Spleen (tissue), 11 donors: ENCODE measurements around the gene HLA-DPB1. TPM values are rescaled to one million over a fixed set of nuclear protein-coding genes. Genes with fewer than 3 reads are reported as not detected.
"Not testable (repeated sequence)": the region's sequence is repeated elsewhere in the genome, so short reads cannot be mapped to it uniquely, and the experiment has no call there.

Experiments
- DNase-seq: peaks from one replicate; pipeline ENCODE4 v3.0.0-alpha.2; 2020
- H3K27ac ChIP-seq, 8 donors: fragments of 200-600 bp; sonication (generic) in 7 of 8; 1 replicate in 4 of 8; 2 replicates in 4 of 8; pipeline versions ENCODE4 v1.5.0 to v1.8.0; 2016 to 2021; ENCODE audit warnings: inconsistent platforms in 4 of 8, mild to moderate bottlenecking in 4 of 8, moderate library complexity in 1 of 8
- H3K27me3 ChIP-seq, 7 donors: fragments of 200-600 bp; sonication (generic) in 6 of 7; replicated peaks in 1 of 7; 1 replicate in 4 of 7; 2 replicates in 3 of 7; pipeline versions ENCODE4 v1.5.0 to v1.8.0; 2016 to 2021; ENCODE audit warnings: inconsistent platforms in 3 of 7, mild to moderate bottlenecking in 1 of 7
- H3K36me3 ChIP-seq, 6 donors: fragments of 200-600 bp; sonication (generic) in 5 of 6; 1 replicate in 4 of 6; 2 replicates in 2 of 6; pipeline versions ENCODE4 v1.5.0 to v1.8.0; 2016 to 2021; ENCODE audit warnings: inconsistent platforms in 2 of 6
- H3K4me1 ChIP-seq, 6 donors: fragments of 200-600 bp; sonication (generic) in 5 of 6; 1 replicate in 3 of 6; 2 replicates in 3 of 6; pipeline versions ENCODE4 v1.5.0 to v1.8.0; 2016 to 2021; ENCODE audit warnings: inconsistent platforms in 3 of 6
- H3K4me3 ChIP-seq, 8 donors: fragments of 200-600 bp; sonication (generic) in 7 of 8; 1 replicate in 4 of 8; 2 replicates in 4 of 8; pipeline versions ENCODE4 v1.5.0 to v1.8.0; 2016 to 2021; ENCODE audit warnings: inconsistent platforms in 4 of 8, mild to moderate bottlenecking in 4 of 8, moderate library complexity in 2 of 8
- H3K9me3 ChIP-seq, 8 donors: fragments of 200-600 bp; sonication (generic) in 7 of 8; 1 replicate in 4 of 8; 2 replicates in 4 of 8; pipeline versions ENCODE4 v1.5.0 to v1.8.0; 2016 to 2021; ENCODE audit warnings: inconsistent platforms in 4 of 8
- CTCF ChIP-seq, 11 experiments: fragments of 200-600 bp in 7 of 11; fragments of 450-650 bp in 4 of 11; sonication (generic) in 4 of 11; IDR thresholded peaks in 8 of 11; conservative IDR thresholded peaks in 3 of 11; 1 replicate in 7 of 11; 2 replicates in 4 of 11; pipeline versions ENCODE4 v1.4.0 to v1.8.0; 2016 to 2021; ENCODE audit warnings: antibody characterized with exemption in 11 of 11, inconsistent platforms in 4 of 11, mild to moderate bottlenecking in 1 of 11
- POLR2A ChIP-seq, 3 donors: fragments of 450-650 bp; IDR thresholded peaks; one replicate each; pipeline ENCODE4 v1.5.1; 2017; ENCODE audit warnings: antibody characterized with exemption in 3 of 3, mild to moderate bottlenecking in 1 of 3
- POLR2AphosphoS5 ChIP-seq, 3 donors: sonication (generic); formaldehyde crosslinking; IDR thresholded peaks; one replicate each; pipeline ENCODE4 v1.5.1; 2017; ENCODE audit warnings: antibody characterized with exemption in 3 of 3
- WGBS, 5 donors: extraction: QIAGEN DNeasy Blood & Tissue Kit in 3 of 5; methylation state at CpG; one replicate each; pipeline versions ENCODE4 v1.1.5 to v1.1.7; 2013 to 2018; 5-methylcytosine and 5-hydroxymethylcytosine counted together
- intact Hi-C: fragments of 100-400 bp; cut with DNase I; formaldehyde crosslinking; loops from one replicate; pipeline ENCODE4 v1.15.0; 2023; ENCODE audit warnings: low total_unique reads
- polyA plus RNA-seq, 3 donors: library from polyadenylated mRNA; stranded (reverse); fragments of 200-250 nt; gene quantifications; one replicate each; pipeline ENCODE4 v1.2.1, GENCODE V29; 2013
- total RNA-seq, 7 donors: library from RNA; depleted of rRNA in 3 of 7; stranded (reverse); fragments of >200 nt in 3 of 7; fragmentation: NEBNext Ultra II Directional in 4 of 7; extraction: Animal tissue kit (Norgen Biotek cat#: 25700) in 4 of 7; gene quantifications; one replicate each; pipeline versions ENCODE4 v1.1.0 to v1.2.1, GENCODE V29; 2016 to 2021
- donor health status: healthy with polysubstance abuse.
- donor health status: DM: no; HTN: no; CAD: no; lungs with moderate emphysema.
- donor health status: DM: no; HTN: no; CAD: no.
- donor health status: Bipolar disorder and iron deficiency.
- donor health status: healthy.
- donor health status: DM: no; HTN: no; CAD: no.
- donor health status: DM: yes; HTN: yes; CAD: no.

The HLA-DPB1 gene
- total and polyA plus RNA-seq, 10 donors: 209 to 817 (median 521) TPM

- Histone ChIP-seq H3K4me1 (peaks cover 0 to 21% (median 0%) of the 10 kb centered on the region in 6 donors), H3K27me3 (no peaks in the 10 kb centered on the region), H3K4me3 (no peak overlapping the region), H3K9me3 (peaks cover 0 to 18% (median 7%) of the 10 kb centered on the region in 8 donors), H3K36me3 (peaks cover 0 to 8% (median 0%) of the 10 kb centered on the region in 6 donors), H3K27ac (no peak overlapping the region)
- no peak for TF ChIP-seq POLR2A (IDR thresholded peaks at IDR 0.05)
- no peak for TF ChIP-seq POLR2AphosphoS5 (IDR thresholded peaks at IDR 0.05)
- intact Hi-C loops: loop anchor here (10.0 kb wide), 1 partner anchor 89 kb away; the partner anchor contains the start of gene HLA-DOA
- DNase-seq: no peak
- WGBS, 5 donors: 56 to 81% (median 63%) methylated on average over 3 of the region's 3 CpGs
Observed at GRCh38 chr6:33093855-33094254, 18.1 kb downstream of the HLA-DPB1 start.

DNA sequence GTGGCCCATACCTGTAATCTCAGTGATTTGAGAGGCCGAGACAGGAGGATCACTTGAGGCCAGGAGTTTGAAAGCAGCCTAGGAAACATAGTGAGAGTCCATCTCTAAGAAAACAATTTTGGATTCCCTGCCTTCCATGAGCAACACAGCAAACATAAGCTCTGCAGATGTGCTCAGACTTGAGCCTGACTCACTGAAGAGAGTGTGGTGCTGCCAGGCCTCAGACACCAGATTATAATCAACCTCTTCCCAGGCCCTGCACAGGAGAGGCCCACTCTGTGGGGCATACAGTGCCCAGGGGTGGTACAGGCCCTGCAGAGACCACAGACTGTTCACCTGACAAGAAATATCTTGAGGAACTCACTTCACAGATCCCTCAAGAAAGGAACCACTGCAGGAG is 19.9 kb downstream of the HLA-DPB1 start:
- H3K36me3 ChIP-seq: no peaks in the 10 kb centered on the region
- H3K9me3 ChIP-seq: peaks cover 0 to 36% (median 18%) of the 10 kb centered on the region in 8 donors
- DNase-seq: no peak
- H3K27me3 ChIP-seq: no peaks in the 10 kb centered on the region
- intact Hi-C loops: loop anchor here (10.0 kb wide), 1 partner anchor 91 kb away; the partner anchor contains the start of gene HLA-DOA
- no peak overlapping the region for H3K4me3 ChIP-seq
- WGBS, 5 donors: 71 to 100% (median 94%) methylated on average over 1 of the region's 1 CpG
- no peak for TF ChIP-seq POLR2AphosphoS5 (IDR thresholded peaks at IDR 0.05)
- TF ChIP-seq CTCF (IDR thresholded peaks at IDR 0.05 in 8 of 11, conservative IDR thresholded peaks at IDR 0.05 in 3 of 11): no peak
- TF ChIP-seq POLR2A (IDR thresholded peaks at IDR 0.05): no peak
- no peak overlapping the region for H3K27ac ChIP-seq
- peaks cover 0 to 21% (median 0%) of the 10 kb centered on the region in 6 donors for H3K4me1 ChIP-seq

DNA sequence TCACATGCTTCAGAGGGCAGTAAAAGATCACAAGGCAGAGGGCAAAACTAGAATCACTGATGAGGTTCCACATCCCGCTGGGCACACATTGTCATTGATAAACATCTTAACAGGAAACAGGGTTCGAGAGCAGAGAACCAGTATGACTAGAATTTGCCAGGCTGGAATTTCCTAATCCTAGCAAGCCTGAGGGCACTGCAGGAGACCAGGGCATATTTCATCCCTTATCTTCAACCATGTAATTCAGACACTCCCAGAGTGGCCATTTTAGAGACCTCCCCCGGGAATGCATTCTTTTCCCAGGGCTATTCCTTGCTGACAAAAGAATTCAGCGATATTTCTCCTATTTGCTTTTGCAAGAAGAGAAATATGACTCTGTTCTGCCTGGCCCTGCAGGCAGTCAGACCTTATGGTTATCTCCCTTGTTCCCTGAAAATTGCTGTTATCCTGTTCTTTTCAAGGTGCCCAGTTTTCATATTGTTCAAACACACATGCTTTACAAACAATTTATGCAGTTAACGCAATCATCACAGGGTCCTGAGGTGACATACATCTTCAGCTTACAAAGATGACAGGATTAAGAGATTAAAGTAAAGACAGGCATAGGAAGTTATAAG is 25.4 kb downstream of the HLA-DPB1 start:
- H3K4me3 ChIP-seq, H3K36me3 ChIP-seq, H3K27ac ChIP-seq, H3K27me3 ChIP-seq, DNase-seq, H3K4me1 ChIP-seq, intact Hi-C loops: not testable (repeated sequence)
- WGBS, 5 donors: 56 to 88% (median 74%) methylated on average over 5 of the region's 5 CpGs
- H3K9me3 ChIP-seq: peaks cover 5 to 58% (median 35%) of the 10 kb centered on the region in 8 donors

DNA sequence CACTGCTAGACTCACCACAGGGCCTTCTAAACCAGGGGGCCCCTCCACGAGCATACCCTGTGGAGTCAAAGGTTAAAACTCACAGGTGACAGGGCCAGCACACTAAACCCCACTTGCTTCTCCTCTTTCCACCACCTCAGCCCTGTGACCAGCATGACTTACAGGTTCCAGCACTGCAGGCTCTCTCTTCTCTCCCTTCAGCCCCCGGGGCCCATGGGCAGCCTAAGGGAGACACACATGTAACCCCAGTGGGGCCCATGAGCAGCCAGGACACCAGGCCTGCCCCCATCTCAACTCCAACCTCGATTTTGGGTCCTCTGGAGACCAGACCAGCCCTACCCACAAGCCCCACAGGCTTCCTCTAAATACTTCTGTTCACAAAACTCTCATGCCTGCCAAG is 28.0 kb downstream of the HLA-DPB1 start:
- Histone ChIP-seq H3K27me3 (no peaks in the 10 kb centered on the region), H3K9me3 (peaks cover 2 to 42% (median 29%) of the 10 kb centered on the region in 8 donors), H3K4me3 (no peak overlapping the region), H3K27ac (no peak overlapping the region), H3K4me1 (no peaks in the 10 kb centered on the region), H3K36me3 (no peaks in the 10 kb centered on the region)
- intact Hi-C loops: no loop called here
- DNase-seq: no peak
- WGBS, 5 donors: 38 to 57% (median 55%) methylated on average over 3 of the region's 3 CpGs
- TF ChIP-seq CTCF (IDR thresholded peaks at IDR 0.05 in 8 of 11, conservative IDR thresholded peaks at IDR 0.05 in 3 of 11) (no peak), POLR2A (IDR thresholded peaks at IDR 0.05) (no peak), POLR2AphosphoS5 (IDR thresholded peaks at IDR 0.05) (no peak)

DNA sequence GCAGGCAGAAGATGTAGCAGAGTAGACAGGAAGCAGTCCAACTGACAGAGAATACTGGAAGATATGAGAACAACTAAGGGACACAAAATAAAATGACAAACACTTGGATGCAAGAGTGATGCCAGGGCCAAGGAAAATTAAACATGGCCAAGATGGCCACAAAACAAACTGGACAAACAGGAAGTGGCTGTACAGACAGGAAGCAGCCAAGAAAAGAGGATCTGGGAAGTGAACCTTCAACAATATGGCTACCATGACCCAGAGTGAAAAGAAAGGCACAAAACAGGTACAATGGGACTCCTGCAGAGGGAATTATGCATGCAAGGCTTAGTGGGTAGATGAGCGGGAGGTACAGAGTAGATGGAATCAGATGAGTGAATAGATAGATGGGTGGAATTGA is 29.1 kb downstream of the HLA-DPB1 start:
- no peak overlapping the region for H3K27ac ChIP-seq
- H3K27me3 ChIP-seq: no peaks in the 10 kb centered on the region
- no peak for DNase-seq
- TF ChIP-seq POLR2A (IDR thresholded peaks at IDR 0.05) (no peak), CTCF (IDR thresholded peaks at IDR 0.05 in 8 of 11, conservative IDR thresholded peaks at IDR 0.05 in 3 of 11) (no peak), POLR2AphosphoS5 (IDR thresholded peaks at IDR 0.05) (no peak)
- intact Hi-C loops: no loop called here
- H3K36me3 ChIP-seq: no peaks in the 10 kb centered on the region
- peaks cover 2 to 31% (median 23%) of the 10 kb centered on the region in 8 donors for H3K9me3 ChIP-seq
- no peak overlapping the region for H3K4me3 ChIP-seq
- WGBS, 5 donors: 93 to 98% (median 95%) methylated on average over 1 of the region's 1 CpG
- no peaks in the 10 kb centered on the region for H3K4me1 ChIP-seq
